Epidermal melanocyte (primary cell): ENCODE results near the gene OR4D11.
"Not testable (repeated sequence)": the region's sequence is repeated elsewhere in the genome, so short reads cannot be mapped to it uniquely, and the experiment has no call there.

Experiments used
- DNase-seq: peaks from one replicate; pipeline ENCODE4 v3.0.0; 2011; ENCODE audit warnings: low spot score; ENCODE audit not compliant: insufficient read length

Gene OR4D11

DNA sequence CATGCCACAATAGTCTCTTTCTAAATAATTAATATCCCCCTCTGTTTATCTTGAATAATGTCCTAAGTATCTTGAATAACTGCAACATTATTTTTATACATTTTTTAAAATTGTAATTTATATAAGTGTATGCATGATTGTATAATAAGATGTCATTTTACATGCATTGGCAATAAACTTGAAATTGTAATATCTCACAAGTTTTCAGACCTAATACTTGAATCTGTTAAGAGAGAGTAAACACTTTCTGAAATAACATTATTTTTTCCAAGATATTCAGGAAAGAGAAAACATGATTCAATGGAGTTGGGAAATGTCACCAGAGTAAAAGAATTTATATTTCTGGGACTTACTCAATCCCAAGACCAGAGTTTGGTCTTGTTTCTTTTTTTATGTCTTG lies at the start of gene OR4D11:
Gene OR4D11, plus strand, starts transcription at position 301 of the 400 bp plus-strand sequence. Its CDS starts 0 bp downstream, at position 301.
- no peak for DNase-seq

DNA sequence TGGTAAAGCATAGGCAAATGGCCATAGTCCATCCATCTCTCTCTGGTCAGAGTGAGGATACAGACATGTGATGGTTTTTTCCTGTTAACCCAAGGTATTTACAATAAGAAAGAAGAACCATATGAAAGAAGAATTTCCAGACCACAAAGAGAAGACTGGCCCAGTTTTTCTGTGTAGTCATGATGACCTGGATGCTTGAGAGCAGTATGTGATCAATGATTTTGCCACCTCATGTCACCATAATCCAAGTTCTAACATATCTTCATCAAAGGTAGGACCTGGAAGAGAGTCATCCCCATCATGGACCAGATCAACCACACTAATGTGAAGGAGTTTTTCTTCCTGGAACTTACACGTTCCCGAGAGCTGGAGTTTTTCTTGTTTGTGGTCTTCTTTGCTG lies 46.7 kb upstream of the OR4D11 start, which contains the start of gene OR4D6:
Gene OR4D6, plus strand, starts transcription at position 301 of the 400 bp plus-strand sequence. Its CDS starts 0 bp downstream, at position 301.
- no peak for DNase-seq

DNA sequence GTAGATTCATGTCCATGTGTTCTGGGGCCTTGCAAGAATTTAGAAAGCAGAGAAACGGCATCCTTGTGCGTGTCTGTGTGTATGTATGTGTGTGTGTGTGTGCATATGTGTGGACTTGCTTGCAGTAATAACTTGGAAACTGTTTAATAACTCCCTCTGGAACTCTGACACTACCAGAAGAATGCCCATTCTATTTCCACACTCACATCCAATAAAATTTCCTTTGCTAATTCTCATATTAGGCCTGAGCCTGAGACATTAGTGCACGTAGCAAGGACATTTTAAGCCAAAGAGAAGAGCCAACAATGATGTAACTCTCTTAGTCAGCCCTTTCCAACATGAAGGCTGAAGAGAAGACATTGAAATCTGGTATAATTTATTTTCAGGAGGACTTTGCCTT lies 43.5 kb upstream of the OR4D11 start:
- DNase-seq = no peak

DNA sequence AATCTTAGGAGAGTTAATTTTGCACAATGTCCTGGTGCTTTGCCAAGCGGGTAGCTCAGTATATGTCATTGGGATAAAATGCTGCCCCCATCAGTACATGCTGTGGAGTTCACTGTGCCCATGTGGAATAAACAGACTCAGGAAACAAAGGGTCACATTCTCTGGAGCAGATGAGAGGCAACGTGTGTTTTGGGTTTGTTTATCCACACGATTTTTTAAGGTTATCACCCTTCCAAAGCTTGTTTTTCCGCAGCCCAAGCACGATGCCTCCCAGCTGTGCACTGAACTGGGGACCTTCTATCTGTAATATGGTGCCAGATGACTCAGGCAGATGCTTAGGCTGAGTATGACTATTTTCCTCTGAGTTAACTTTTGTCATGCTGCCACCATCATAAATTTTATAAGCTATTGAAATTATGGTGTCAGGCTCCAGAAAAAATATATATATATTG lies 40.2 kb upstream of the OR4D11 start:
- no peak for DNase-seq

DNA sequence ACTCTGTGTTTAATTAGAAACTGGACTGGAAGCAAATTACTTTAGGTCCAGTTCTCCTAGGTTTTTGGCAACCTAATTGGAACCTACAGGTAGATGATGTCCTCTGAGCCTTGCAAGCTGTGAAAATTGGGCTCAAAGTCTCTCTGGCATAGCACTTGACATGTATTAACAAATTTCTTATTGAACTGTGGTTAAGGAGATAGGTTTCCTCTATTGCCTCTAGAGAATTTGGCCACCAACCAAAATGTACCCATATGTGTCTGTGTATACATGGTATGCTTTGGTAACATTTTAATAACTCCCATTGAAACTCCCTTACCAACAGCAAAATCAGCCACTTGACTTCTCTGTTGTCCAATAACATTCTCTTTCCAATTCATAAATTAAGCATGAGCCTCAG lies 30.4 kb upstream of the OR4D11 start, which contains the start of gene OR4D10:
Gene OR4D10, plus strand, starts transcription at position 301 of the 400 bp plus-strand sequence. CDS start 4,115 bp downstream, outside the sequence.
- DNase-seq = no peak

DNA sequence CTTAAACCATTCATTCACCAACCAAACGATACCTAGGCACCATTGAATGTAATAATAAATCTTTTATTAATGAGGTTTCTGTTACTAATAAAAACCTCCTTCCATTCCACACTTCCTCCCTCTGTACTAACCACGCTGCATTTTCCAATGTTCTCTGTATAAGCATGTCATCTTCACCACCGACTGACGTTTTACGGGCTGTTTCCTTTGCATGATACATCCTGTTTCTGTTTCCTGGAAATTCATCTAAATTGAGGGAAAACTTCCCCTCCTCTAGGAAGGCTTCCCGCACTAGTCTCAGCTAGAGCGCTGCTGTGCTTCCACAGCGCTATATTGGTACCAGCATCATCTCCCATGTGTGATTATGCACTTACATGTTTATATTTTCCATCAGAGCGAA lies 28.2 kb upstream of the OR4D11 start:
- no peak for DNase-seq

DNA sequence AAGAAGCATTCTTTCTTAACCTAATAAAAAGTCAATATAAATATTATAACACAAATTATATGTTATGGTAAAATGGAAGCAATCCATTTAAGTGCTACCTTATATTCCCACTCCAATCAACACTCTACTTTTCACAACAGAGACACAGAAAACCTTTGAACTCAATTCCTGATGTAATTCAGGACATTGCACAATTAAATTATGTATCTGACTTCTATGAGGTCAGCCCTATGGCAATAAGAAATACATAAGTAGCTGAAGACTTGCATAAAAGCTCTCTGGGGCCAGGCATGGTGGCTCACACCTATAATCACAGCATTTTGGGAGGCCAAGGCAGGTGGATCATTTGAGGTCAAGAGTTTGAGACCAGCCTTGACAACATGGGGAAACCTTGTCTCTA lies 23.5 kb upstream of the OR4D11 start:
- no peak for DNase-seq

DNA sequence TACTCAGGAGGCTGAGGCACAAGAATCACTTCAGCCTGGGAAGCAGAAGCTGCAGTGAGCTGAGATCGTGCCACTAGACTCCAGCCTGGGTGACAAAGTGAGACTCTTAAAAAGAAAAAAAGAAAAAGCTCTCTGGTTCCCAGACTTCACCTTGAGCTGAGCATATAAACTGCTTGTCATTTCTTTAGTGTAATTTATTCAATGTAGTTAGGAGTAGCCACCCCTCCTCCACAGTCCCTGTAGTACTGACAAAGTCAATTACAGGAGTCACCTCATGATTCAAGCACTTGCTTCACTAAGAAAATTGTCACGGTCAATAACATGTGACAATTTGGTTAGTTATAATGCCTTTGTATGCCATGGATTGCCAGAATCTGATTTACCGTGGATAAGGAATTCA lies 23.0 kb upstream of the OR4D11 start:
- no peak for DNase-seq

DNA sequence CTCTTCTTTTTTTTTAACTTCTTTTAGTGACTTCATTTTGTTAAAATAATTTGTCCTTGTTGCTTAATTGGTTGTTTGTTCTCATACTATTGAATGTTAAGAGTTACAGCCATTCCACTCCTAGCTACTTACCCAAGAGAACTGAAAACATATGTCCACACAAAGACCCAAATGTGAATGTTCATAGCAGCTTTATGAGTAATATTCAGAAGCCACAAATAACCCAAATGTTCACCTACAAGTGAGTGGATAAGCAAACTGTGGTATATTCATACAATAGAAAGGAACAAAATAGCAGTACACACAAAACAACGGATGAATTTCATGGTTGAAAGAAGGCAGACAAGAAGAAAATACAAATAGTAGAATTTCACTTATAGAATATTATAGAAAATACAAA lies 1.4 kb upstream of the OR4D11 start:
- DNase-seq = no peak

DNA sequence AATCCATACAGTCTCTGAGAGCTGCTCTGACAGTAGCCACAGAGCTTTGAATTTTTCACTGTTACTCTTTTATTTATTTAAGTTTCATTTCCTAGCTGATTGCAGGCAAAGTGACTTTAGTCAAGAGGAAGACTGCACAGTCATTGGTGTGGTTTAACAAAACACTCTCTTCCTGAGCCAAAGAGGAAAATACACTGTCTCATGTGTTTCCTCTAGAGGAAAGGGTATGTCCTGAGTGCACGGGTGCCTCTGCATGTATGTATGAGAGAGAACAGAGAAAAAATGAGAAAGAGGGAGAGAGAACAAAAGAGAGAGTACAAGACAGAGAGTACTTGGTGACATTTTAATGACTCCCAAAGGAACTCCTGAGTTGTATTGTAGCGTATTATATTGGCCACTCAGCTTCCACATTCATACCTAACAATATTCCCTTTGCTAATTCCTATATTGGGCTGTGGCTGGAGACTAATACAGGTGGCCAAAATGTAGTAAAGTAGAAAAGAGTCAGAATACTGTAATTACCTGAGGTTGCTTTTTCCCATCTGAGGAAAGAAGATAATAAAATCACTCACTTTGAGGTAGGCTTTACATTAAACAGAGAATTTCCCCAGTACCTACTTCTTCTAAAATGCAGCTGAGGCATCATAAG lies 7.7 kb downstream of the OR4D11 start, which contains the start of gene OR4D9:
Gene OR4D9, plus strand, starts transcription at position 599 of the 649 bp plus-strand sequence. CDS start 3,374 bp downstream, outside the sequence.
- DNase-seq = no peak

DNA sequence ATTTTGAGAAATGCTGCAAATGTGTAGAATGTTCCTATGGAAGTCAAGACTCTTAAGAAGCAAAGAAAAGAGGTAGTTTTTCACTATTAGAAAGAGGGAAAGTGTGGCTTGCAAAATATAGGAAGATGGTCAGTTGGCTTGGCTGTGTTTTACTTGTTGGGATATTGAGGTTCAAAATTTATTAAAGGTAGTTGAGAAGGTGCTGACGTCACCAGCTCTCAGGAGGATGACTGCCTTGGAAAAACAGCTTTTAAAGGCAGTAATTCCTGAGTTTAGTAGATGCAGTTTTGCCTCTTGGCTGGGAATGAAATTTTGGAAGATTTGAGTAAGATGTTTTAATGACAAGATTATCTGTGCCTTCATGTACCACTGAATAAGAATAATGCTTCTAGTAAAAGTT lies 8.3 kb downstream of the OR4D11 start:
- DNase-seq = no peak

DNA sequence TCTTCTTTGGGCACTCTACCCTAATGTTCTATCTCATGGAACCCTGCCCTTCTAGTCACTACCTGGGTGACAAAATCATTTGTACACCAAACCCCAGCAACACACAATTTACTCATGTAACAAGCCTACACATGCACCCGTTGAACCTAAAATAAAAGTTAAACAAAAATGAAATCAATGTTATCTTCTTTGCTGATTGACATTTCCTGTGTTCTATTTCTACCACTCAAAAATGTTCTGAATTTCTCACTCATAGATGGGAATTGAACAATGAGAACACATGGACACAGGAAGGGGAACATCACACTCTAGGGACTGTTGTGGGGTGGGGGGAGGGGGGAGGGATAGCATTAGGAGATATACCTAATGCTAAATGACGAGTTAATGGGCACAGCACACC lies 16.8 kb downstream of the OR4D11 start:
- not testable (repeated sequence) for DNase-seq

DNA sequence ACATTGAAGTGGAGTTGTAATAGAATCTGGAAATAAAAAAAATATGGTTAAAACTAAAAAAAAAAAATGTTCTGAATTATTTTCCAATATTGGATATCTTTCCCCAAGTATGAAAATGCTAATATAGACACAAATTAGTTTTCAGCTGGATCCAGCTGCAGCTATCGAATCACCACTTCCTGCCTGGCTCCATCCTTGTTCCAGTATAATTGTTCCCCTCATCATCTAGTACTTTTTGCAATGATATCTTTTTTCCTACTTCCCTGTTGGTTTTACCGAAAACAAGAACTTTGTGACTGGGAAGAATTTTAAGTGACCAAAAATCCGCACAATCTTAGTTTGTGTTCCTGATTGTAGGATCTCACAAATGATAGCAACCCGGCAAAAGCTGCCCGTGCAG lies 17.4 kb downstream of the OR4D11 start:
- DNase-seq = no peak

DNA sequence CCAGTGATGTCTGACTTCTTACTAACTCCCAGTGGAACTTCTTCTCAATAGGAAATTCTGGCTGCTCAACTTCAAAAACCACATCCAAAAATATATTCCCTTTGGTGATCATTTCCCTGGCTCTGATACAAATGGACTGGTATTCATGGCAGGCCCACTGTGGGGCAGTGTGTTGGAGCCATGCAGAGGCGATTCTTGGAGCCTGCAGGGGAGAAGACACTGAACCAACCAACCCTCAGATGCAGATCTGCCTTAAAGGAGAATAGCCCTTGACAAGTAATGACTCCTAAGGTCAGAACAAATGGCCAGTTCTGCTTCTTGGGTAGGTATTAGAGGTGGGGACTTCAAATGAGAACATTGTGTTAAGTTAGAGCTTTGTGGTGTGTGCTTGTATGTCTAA lies 20.2 kb downstream of the OR4D11 start:
- DNase-seq = no peak

DNA sequence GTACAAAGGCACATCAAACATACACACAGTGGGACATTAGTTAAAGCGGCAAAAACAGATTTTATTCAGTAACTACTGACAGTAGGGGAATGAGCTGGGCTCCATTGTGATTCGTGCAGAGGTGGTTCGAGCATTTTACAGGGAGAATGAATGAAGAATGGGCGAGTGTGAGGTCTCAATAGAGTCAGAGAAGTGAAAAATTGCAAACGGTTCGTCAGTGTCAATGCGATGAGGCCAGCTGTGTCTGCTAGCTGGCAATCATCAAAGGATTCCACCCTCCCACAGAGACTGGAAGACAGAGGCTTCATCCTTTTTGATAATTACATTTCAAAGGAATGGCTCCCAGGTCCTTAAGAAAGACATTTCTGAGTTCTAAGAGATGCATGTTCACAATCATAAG lies 25.3 kb downstream of the OR4D11 start:
- DNase-seq = no peak

DNA sequence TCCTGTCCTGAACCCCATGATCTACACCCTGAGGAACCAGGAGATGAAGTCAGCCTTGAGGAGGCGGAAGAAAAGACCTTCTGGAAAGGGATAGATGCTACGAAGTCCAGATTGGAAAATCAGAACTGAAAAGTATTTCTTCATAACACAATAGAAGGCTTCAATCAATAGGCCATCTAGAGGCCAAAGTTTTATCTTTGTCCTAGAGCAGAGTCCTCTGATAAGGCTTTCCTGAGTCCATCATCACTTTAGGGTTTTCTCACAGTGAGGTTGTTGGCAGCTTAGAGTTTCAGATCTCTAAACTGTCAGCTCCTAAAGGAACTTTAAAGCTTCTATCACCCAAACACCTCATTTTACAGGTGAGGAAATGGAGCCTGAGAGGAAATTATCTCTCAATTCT lies 29.2 kb downstream of the OR4D11 start:
- no peak for DNase-seq

DNA sequence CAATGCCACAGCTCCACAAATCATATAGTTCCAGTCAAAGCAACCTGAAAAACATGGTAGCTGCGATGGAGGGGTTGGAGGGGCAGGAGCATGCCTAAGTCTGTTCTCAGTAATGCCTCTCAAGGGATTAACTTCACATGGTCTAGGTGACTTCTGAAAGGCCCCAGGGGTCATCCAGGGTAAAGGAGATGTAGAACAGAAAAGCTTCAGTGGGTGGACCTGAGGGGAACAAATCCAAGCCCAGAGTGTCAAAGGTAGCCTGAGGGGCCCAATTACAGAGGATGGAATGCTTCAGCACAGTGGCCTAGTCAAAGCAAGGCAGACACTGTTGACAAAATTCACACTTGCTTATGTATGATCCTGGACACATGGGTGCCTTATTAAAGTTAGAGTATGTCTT lies 31.3 kb downstream of the OR4D11 start:
- no peak for DNase-seq

DNA sequence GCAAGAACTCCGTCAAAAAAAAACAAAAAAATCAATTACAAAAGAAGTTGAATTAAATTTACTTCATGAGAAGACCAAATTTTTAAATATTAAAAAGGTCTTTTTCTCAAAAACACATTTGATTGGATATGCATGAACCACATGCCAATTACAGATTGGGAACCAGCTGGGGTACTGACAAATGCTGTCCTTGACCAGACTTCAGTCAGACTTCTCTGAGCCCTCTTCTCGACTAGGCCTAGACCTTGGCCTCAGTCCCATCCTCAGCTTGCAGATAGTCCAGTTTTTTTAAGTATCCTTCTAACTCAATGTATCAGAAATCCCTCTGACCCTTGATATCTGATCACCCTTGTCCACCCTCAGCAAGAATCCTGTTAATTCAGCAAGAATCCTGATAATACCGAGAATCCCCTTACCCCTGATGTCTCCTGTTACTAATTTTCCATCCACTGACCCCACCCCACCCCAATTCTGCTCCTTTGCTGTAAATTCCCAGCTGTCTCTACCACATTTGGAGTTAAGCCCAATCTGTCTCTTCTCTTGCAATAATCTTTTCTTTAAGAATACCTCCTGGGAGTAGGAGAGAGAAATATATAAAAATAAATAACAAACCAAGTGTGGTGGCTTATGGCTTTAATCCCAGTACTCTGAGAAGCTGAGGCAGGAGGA lies 38.9 kb downstream of the OR4D11 start:
- DNase-seq = no peak

DNA sequence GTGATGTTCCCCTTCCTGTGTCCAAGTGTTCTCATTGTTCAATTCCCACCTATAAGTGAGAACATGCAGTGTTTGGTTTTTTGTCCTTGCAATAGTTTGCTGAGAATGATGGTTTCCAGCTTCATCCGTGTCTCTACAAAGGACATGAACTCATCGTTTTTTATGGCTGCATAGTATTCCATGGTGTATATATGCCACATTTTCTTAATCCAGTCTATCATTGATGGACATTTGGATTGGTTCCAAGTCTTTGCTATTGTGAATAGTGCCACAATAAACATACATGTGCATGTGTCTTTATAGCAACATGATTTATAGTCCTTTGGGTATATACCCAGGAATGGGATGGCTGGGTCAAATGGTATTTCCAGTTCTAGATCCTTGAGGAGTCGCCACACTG lies 40.3 kb downstream of the OR4D11 start:
- DNase-seq = not testable (repeated sequence)

DNA sequence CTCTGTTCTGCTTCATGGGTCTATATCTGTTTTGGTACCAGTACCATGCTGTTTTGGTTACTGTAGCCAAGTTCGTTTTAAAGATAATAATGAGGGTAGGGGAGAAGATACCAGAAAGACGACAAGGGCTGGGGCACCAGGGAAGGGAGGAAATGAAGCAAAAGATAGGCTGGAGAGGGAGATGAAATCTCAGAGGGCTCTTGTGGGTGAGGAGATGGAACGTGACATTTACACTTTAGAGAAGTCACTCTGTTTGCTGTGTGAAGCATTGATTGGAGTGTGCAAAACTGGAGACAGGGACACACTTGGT lies 41.4 kb downstream of the OR4D11 start:
- no peak for DNase-seq

DNA sequence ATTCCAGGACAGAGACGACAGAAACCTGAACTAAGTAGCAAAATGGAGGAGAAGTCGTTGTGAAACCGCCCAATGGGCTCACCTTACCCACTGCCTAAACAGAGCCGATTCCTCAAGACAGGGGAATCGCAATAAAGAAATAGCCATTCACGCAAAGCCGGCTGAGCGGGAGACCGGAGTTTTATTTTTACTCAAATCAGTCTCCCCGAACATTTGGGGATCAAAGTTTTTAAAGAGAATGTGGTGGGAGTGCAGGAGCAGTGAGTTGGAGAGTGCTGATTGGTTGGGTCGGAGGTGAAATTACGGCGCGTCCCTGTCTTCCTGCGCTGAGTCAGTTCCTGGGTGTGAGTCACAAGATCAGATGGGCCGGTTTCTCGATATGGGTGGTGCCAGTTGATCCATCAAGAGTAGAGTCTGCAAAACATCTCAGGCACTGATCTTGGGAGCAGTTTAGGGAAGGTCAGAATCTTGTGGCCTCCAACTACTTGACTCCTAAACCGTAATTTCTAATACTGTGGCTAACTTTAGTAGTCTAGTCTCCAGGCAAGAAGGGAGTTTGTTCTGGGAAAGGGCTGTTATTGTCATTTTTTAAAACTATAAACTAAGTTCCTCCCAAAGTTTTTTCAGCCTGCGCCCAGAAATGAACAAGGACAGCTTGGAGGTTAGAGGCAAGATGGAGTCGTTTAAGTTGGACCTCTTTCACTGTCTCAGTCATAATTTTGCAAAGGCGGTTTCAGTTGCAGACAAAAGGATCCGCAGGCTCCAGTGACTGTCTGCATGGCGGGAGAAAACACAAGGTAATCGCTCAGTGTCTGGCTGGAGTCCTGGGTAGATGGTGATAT lies 42.0 kb downstream of the OR4D11 start:
- DNase-seq = no peak
